Parathyroid adenoma (tissue), 2 donors: ENCODE results near the gene TXNDC2.
"Not testable (repeated sequence)": the region's sequence is repeated elsewhere in the genome, so short reads cannot be mapped to it uniquely, and the experiment has no call there.

Source experiments
- H2AFZ ChIP-seq: fragments of 300-600 bp; sonication (generic); one replicate; pipeline ENCODE4 v1.7.0; 2017; ENCODE audit warnings: antibody characterized with exemption, mild to moderate bottlenecking
- H3K27ac ChIP-seq: fragments of 300-600 bp; sonication (generic); one replicate; pipeline ENCODE4 v1.7.0; 2017
- H3K27me3 ChIP-seq: fragments of 300-600 bp; sonication (generic); one replicate; pipeline ENCODE4 v1.7.0; 2017; ENCODE audit warnings: low read length; ENCODE audit not compliant: control insufficient read depth, insufficient read depth
- H3K36me3 ChIP-seq: fragments of 300-600 bp; sonication (generic); one replicate; pipeline ENCODE4 v1.7.0; 2017; ENCODE audit warnings: low read length; ENCODE audit not compliant: control insufficient read depth, insufficient read depth
- H3K4me1 ChIP-seq: fragments of 300-600 bp; sonication (generic); one replicate; pipeline ENCODE4 v1.7.0; 2017; ENCODE audit warnings: control low read depth
- H3K4me2 ChIP-seq: fragments of 300-600 bp; sonication (generic); one replicate; pipeline ENCODE4 v1.7.0; 2017; ENCODE audit warnings: low read length
- H3K4me3 ChIP-seq: fragments of 300-600 bp; sonication (generic); one replicate; pipeline ENCODE4 v1.7.0; 2017; ENCODE audit warnings: low read depth, low read length
- H3K79me2 ChIP-seq: fragments of 300-600 bp; sonication (generic); one replicate; pipeline ENCODE4 v1.7.0; 2017; ENCODE audit warnings: control low read depth
- H3K9ac ChIP-seq: fragments of 300-600 bp; sonication (generic); one replicate; pipeline ENCODE4 v1.7.0; 2017; ENCODE audit warnings: mild to moderate bottlenecking
- H3K9me3 ChIP-seq: fragments of 300-600 bp; sonication (generic); one replicate; pipeline ENCODE4 v1.7.0; 2017; ENCODE audit warnings: low read length; ENCODE audit not compliant: control insufficient read depth
- CTCF ChIP-seq: fragments of 300-600 bp; sonication (generic); IDR thresholded peaks from one replicate; pipeline ENCODE4 v1.7.0; 2017; ENCODE audit warnings: antibody characterized with exemption, mild to moderate bottlenecking
- donor health status: primary hyperparathyroidism.

Gene TXNDC2

DNA sequence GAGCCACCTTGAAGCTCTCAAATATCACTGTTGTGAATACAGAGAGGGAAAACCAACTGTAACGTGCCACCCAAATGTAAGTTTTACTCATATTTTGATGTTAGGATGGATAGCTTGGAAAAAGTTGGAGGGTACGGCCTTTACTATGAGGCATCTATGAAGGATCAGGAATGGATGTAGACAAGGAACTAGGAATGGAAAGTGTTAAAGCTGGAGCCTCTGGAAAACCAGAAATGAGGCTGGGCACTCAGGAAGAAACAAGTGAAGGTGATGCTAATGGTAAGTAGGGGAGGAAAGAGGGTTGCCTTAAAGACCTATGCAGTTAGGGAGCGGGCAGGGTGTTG lies 204 bp downstream of the TXNDC2 start:
- Histone ChIP-seq H3K4me2 (no peak overlapping the region), H3K27me3 (no peaks in the 10 kb centered on the region), H3K4me3 (no peak overlapping the region), H2AFZ (no peak overlapping the region), H3K79me2 (no peaks in the 10 kb centered on the region), H3K4me1 (no peaks in the 10 kb centered on the region), H3K9me3 (no peaks in the 10 kb centered on the region), H3K36me3 (no peaks in the 10 kb centered on the region), H3K9ac (no peak overlapping the region), H3K27ac (no peak overlapping the region)
- TF ChIP-seq CTCF, result no peak

GRCh38 chr18:9887992-9888391 lies 2.2 kb downstream of the TXNDC2 start:
- no peak overlapping the region for H3K4me3 ChIP-seq
- no peak overlapping the region for H2AFZ ChIP-seq
- H3K36me3 ChIP-seq, result no peaks in the 10 kb centered on the region
- no peak overlapping the region for H3K9ac ChIP-seq
- no peak overlapping the region for H3K27ac ChIP-seq
- TF ChIP-seq CTCF, result no peak
- H3K27me3 ChIP-seq, result no peaks in the 10 kb centered on the region
- no peaks in the 10 kb centered on the region for H3K9me3 ChIP-seq
- no peaks in the 10 kb centered on the region for H3K4me1 ChIP-seq
- no peaks in the 10 kb centered on the region for H3K79me2 ChIP-seq
- H3K4me2 ChIP-seq, result no peak overlapping the region

DNA sequence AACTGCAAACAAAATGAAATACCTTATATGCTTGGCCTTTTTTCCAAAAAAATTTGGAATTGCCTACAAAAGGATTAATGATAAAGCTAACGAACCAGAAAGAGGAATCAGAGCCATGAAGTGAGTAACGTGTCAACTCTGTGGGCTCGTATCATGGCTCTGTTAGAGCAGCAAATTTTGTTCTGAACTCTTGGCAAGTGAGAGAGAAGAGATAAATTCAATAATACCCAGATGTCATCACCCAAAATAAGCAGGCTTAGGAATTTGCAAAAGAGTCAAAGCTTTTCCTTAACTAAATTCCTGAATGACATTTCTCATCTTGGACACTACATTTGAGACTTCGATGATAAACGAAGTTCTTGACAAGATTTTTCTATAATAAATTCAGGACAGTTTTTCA lies 4.4 kb downstream of the TXNDC2 start:
- Histone ChIP-seq H3K9ac (no peak overlapping the region), H3K4me1 (no peaks in the 10 kb centered on the region), H3K27ac (no peak overlapping the region), H3K4me3 (no peak overlapping the region), H3K9me3 (no peaks in the 10 kb centered on the region), H3K79me2 (no peaks in the 10 kb centered on the region), H3K27me3 (no peaks in the 10 kb centered on the region), H2AFZ (no peak overlapping the region), H3K36me3 (no peaks in the 10 kb centered on the region), H3K4me2 (no peak overlapping the region)
- no peak for TF ChIP-seq CTCF

GRCh38 chr18:9890957-9891356 lies 5.2 kb downstream of the TXNDC2 start:
- H3K9ac ChIP-seq, result no peak overlapping the region
- no peaks in the 10 kb centered on the region for H3K36me3 ChIP-seq
- no peak overlapping the region for H3K4me2 ChIP-seq
- no peaks in the 10 kb centered on the region for H3K4me1 ChIP-seq
- TF ChIP-seq CTCF, result no peak
- no peak overlapping the region for H2AFZ ChIP-seq
- no peaks in the 10 kb centered on the region for H3K79me2 ChIP-seq
- no peaks in the 10 kb centered on the region for H3K9me3 ChIP-seq
- H3K27ac ChIP-seq, result no peak overlapping the region
- H3K4me3 ChIP-seq, result no peak overlapping the region
- H3K27me3 ChIP-seq, result no peaks in the 10 kb centered on the region

- H3K27ac ChIP-seq, H3K9ac ChIP-seq, H3K36me3 ChIP-seq, H3K4me3 ChIP-seq, H2AFZ ChIP-seq, H3K27me3 ChIP-seq, H3K4me1 ChIP-seq, H3K79me2 ChIP-seq, H3K4me2 ChIP-seq, H3K9me3 ChIP-seq: not testable (repeated sequence)
Observed at GRCh38 chr18:9891515-9891914, 5.7 kb downstream of the TXNDC2 start.
